IMR-90 (cell line): Measurements from ENCODE around the gene SLC29A3. TPM values are rescaled to one million over a fixed set of nuclear protein-coding genes. Genes with fewer than 3 reads are reported as not detected.

Experiments
- ATAC-seq: fragments of 200-7000 bp; cut with Tn5 transposase; 2 replicates; pipeline ENCODE4 v1.9.1; 2020; ENCODE audit warnings: low read depth, mild to moderate bottlenecking, moderate library complexity
- BruUV-seq: library from RNA; stranded (reverse); fragments of 400-500 nt; replicated peaks from 2 replicates; lab custom pipeline; 2021; lab: Mats Ljungman, UMichigan
- CTCF ChIA-PET: fragments of 300-600 bp; formaldehyde crosslinking; extraction: SDS; loops from one replicate; lab custom pipeline; 2021; ENCODE audit warnings: antibody characterized with exemption; lab: Yijun Ruan, JAX
- POLR2A ChIA-PET: fragments of 300-600 bp; sonication (Branson Sonifier 250); formaldehyde crosslinking; loops from one replicate; lab custom pipeline; 2022; ENCODE audit warnings: antibody characterized with exemption; ENCODE audit not compliant: unreplicated experiment; lab: Charles Lee
- DNase-seq: peaks from one replicate; pipeline ENCODE4 v3.0.0; 2013
- H2AFZ ChIP-seq: replicated peaks from 2 replicates; pipeline ENCODE3; 2013; ENCODE audit warnings: low read length, mild to moderate bottlenecking; ENCODE audit not compliant: poor library complexity
- H2AK5ac ChIP-seq: 2 replicates; pipeline ENCODE4 v1.6.1; 2013; ENCODE audit warnings: low read depth, low read length, inconsistent platforms
- H2AK9ac ChIP-seq: replicated peaks from 2 replicates; pipeline ENCODE3; 2013; ENCODE audit warnings: mild to moderate bottlenecking, low read depth, low read length, moderate library complexity; ENCODE audit not compliant: poor library complexity
- H2BK120ac ChIP-seq: 2 replicates; pipeline ENCODE4 v1.6.1; 2013; ENCODE audit warnings: low read depth, low read length, inconsistent platforms
- H2BK15ac ChIP-seq: 3 replicates; pipeline ENCODE4 v1.6.1; 2013; ENCODE audit warnings: low read depth, low read length, inconsistent platforms
- H2BK20ac ChIP-seq: 2 replicates; pipeline ENCODE4 v1.6.1; 2013; ENCODE audit warnings: low read depth, mild to moderate bottlenecking, inconsistent platforms, low read length, moderate library complexity
- H2BK5ac ChIP-seq: 2 replicates; pipeline ENCODE4 v1.6.1; 2013; ENCODE audit warnings: mild to moderate bottlenecking, low read depth, low read length, inconsistent platforms; ENCODE audit not compliant: poor library complexity, severe bottlenecking
- H3K14ac ChIP-seq: replicated peaks from 2 replicates; pipeline ENCODE4 v1.6.1; 2013; ENCODE audit warnings: low read depth, low read length, inconsistent platforms
- H3K18ac ChIP-seq: 2 replicates; pipeline ENCODE4 v1.6.1; 2013; ENCODE audit warnings: low read depth, low read length, control low read depth
- H3K23ac ChIP-seq: 2 replicates; pipeline ENCODE4 v1.6.1; 2013; ENCODE audit warnings: low read depth, low read length, inconsistent platforms
- H3K27ac ChIP-seq: 2 replicates; pipeline ENCODE4 v1.5.1; 2013; ENCODE audit warnings: mild to moderate bottlenecking, control low read depth, low read length; ENCODE audit not compliant: insufficient read depth
- H3K27me3 ChIP-seq: 2 replicates; pipeline ENCODE4 v1.6.1; 2013; ENCODE audit warnings: low read length; ENCODE audit not compliant: control insufficient read depth, insufficient read depth
- H3K36me3 ChIP-seq: 2 replicates; pipeline ENCODE4 v1.6.1; 2013; ENCODE audit warnings: low read length, mixed read lengths; ENCODE audit not compliant: control insufficient read depth, insufficient read depth
- H3K4ac ChIP-seq: 2 replicates; pipeline ENCODE4 v1.6.1; 2013; ENCODE audit warnings: low read depth, low read length, inconsistent platforms
- H3K4me1 ChIP-seq: 2 replicates; pipeline ENCODE4 v1.6.1; 2013; ENCODE audit warnings: low read length, mixed read lengths; ENCODE audit not compliant: control insufficient read depth, insufficient read depth
- H3K4me2 ChIP-seq: 2 replicates; pipeline ENCODE4 v1.6.1; 2013; ENCODE audit warnings: low read depth, mild to moderate bottlenecking, control low read depth, low read length, moderate library complexity
- H3K4me3 ChIP-seq: 2 replicates; pipeline ENCODE4 v1.5.1; 2013; ENCODE audit warnings: low read depth, mild to moderate bottlenecking, control low read depth, low read length, moderate library complexity; ENCODE audit not compliant: insufficient read depth
- H3K56ac ChIP-seq: 2 replicates; pipeline ENCODE4 v1.6.1; 2013; ENCODE audit warnings: low read length, inconsistent platforms; ENCODE audit not compliant: insufficient read depth; ENCODE audit errors: extremely low read depth
- H3K79me1 ChIP-seq, 2 experiments: 2 replicates each; pipeline ENCODE4 v1.6.1; 2013; ENCODE audit warnings: low read length in 2 of 2, inconsistent platforms in 1 of 2, low read depth in 1 of 2
- H3K9ac ChIP-seq: 2 replicates; pipeline ENCODE4 v1.6.1; 2013; ENCODE audit warnings: low read depth, low read length, control low read depth
- H3K9me1 ChIP-seq: 2 replicates; pipeline ENCODE4 v1.6.1; 2013; ENCODE audit warnings: low read length, inconsistent platforms; ENCODE audit not compliant: insufficient read depth
- H3K9me3 ChIP-seq: 2 replicates; pipeline ENCODE4 v1.6.1; 2013; ENCODE audit warnings: low read length; ENCODE audit not compliant: control insufficient read depth, insufficient read depth
- H4K20me1 ChIP-seq: 2 replicates; pipeline ENCODE4 v1.6.1; 2013; ENCODE audit warnings: low read length, inconsistent platforms; ENCODE audit not compliant: insufficient read depth
- H4K5ac ChIP-seq: 2 replicates; pipeline ENCODE4 v1.6.1; 2013; ENCODE audit warnings: mild to moderate bottlenecking, low read depth, low read length, control low read depth
- H4K8ac ChIP-seq, 2 experiments: 2 replicates each; pipeline ENCODE4 v1.6.1; 2013; ENCODE audit warnings: low read depth in 2 of 2, low read length in 2 of 2, control low read depth in 1 of 2, inconsistent platforms in 1 of 2
- H4K91ac ChIP-seq: 2 replicates; pipeline ENCODE4 v1.6.1; 2013; ENCODE audit warnings: low read depth, low read length, inconsistent platforms; ENCODE audit not compliant: insufficient read depth
- CTCF ChIP-seq: conservative IDR thresholded peaks from 2 replicates; pipeline ENCODE4 v1.5.1; 2012; ENCODE audit warnings: mild to moderate bottlenecking, low read depth, low read length, improper control_type of control experiment
- ELK1 ChIP-seq: fragments of 150-350 bp; IDR thresholded peaks from 2 replicates; pipeline ENCODE4 v1.6.1; 2016; ENCODE audit warnings: low read depth, mild to moderate bottlenecking, low read length, moderate library complexity, borderline replicate concordance
- FOS ChIP-seq: fragments of 150-350 bp; IDR thresholded peaks from 2 replicates; pipeline ENCODE4 v1.6.1; 2016; ENCODE audit warnings: low read depth, low read length
- MAFK ChIP-seq: IDR thresholded peaks from 2 replicates; pipeline ENCODE4 v1.6.1; 2012; ENCODE audit warnings: low read depth, low read length, improper control_type of control experiment
- MAZ ChIP-seq: IDR thresholded peaks from 2 replicates; pipeline ENCODE4 v1.6.1; 2012; ENCODE audit warnings: low read depth, mild to moderate bottlenecking, low read length, improper control_type of control experiment, moderate library complexity, borderline replicate concordance
- MXI1 ChIP-seq: IDR thresholded peaks from 2 replicates; pipeline ENCODE4 v1.6.1; 2012; ENCODE audit warnings: low read depth, mild to moderate bottlenecking, low read length, moderate library complexity, borderline replicate concordance
- NFE2L2 ChIP-seq: fragments of 150-350 bp; IDR thresholded peaks from 2 replicates; pipeline ENCODE4 v1.6.1; 2016; ENCODE audit warnings: low read depth, mild to moderate bottlenecking, low read length
- POLR2A ChIP-seq: IDR thresholded peaks from 2 replicates; pipeline ENCODE4 v1.6.1; 2012; ENCODE audit warnings: mild to moderate bottlenecking, low read depth, low read length
- RAD21 ChIP-seq: IDR thresholded peaks from 2 replicates; pipeline ENCODE4 v1.6.1; 2012; ENCODE audit warnings: low read length, improper control_type of control experiment
- RCOR1 ChIP-seq: IDR thresholded peaks from 2 replicates; pipeline ENCODE4 v1.6.1; 2012; ENCODE audit warnings: mild to moderate bottlenecking, low read length, improper control_type of control experiment; ENCODE audit not compliant: insufficient replicate concordance
- SMC3 ChIP-seq: fragments of 150-350 bp; IDR thresholded peaks from 2 replicates; pipeline ENCODE4 v1.6.1; 2016; ENCODE audit warnings: low read depth, mild to moderate bottlenecking, antibody characterized with exemption, low read length, moderate library complexity
- USF2 ChIP-seq: fragments of 150-350 bp; IDR thresholded peaks from 2 replicates; pipeline ENCODE4 v1.6.1; 2017; ENCODE audit warnings: mild to moderate bottlenecking, antibody characterized with exemption, low read length, low read depth
- WGBS, 2 experiments: methylation state at CpG; one replicate each; pipeline versions ENCODE4 v1.1.5 to v1.1.7; 2013; ENCODE audit warnings: missing lambda C conversion rate in 2 of 2; ENCODE audit not compliant: insufficient read length in 1 of 2; ENCODE audit errors: extremely low coverage in 2 of 2; 5-methylcytosine and 5-hydroxymethylcytosine counted together
- dilution Hi-C: fragments of 300-500 bp; cut with HindIII; formaldehyde crosslinking; loops from one replicate; pipeline ENCODE4 v1.14.3; 2018; ENCODE audit warnings: low sequenced_read_pairs; ENCODE audit not compliant: unreplicated experiment
- in situ Hi-C: fragments of 300-500 bp; cut with MboI; formaldehyde crosslinking; loops from 3 replicates; pipeline ENCODE4 v1.14.3; 2019; ENCODE audit warnings: low sequenced_read_pairs, inconsistent platforms, mixed read lengths
- intact Hi-C: fragments of 100-400 bp; cut with micrococcal nuclease; formaldehyde crosslinking; loops from 2 replicates; pipeline ENCODE4 v1.10.0; 2022
- polyA plus RNA-seq, 3 experiments: library from polyadenylated mRNA; depleted of rRNA; stranded (reverse); fragments of >200 nt; gene quantifications; 2 replicates each; pipeline ENCODE4 v1.2.3, GENCODE V29; 2012; ENCODE audit warnings: low replicate concordance in 1 of 3
- total RNA-seq: library from RNA; depleted of rRNA; stranded (reverse); fragments of >200 nt; gene quantifications from 2 replicates; pipeline ENCODE4 v1.2.3, GENCODE V29; 2012

SLC29A3 gene
- total and polyA plus RNA-seq, 2 of the 4 experiments (the other 2 are of a cell fraction) = 0.72 to 3.0 TPM

- ATAC-seq (no peak), DNase-seq (no peak)
- Histone ChIP-seq H3K18ac (no peak overlapping the region), H3K56ac (no peak overlapping the region), H3K4me2 (no peak overlapping the region), H4K5ac (no peak overlapping the region), H2AK9ac (no peak overlapping the region), H3K4me3 (no peak overlapping the region), H3K14ac (no peak overlapping the region), H3K23ac (no peak overlapping the region), H4K8ac (no peak overlapping the region), H2BK15ac (no peak overlapping the region), H3K79me1 (no peaks in the 10 kb centered on the region), H2AFZ (no peak overlapping the region), H3K27ac (no peak overlapping the region), H3K4me1 (no peaks in the 10 kb centered on the region), H2BK120ac (no peak overlapping the region), H2AK5ac (no peak overlapping the region), H2BK20ac (no peak overlapping the region), H4K20me1 (no peaks in the 10 kb centered on the region), H3K27me3 (no peaks in the 10 kb centered on the region), H2BK5ac (no peak overlapping the region), H3K9me1 (no peaks in the 10 kb centered on the region), H3K36me3 (peaks cover 6% of the 10 kb centered on the region; the same call in 1 of the 2 replicates), H3K9ac (no peak overlapping the region), H3K4ac (no peak overlapping the region), H4K91ac (no peak overlapping the region), H3K9me3 (no peaks in the 10 kb centered on the region)
- 76% methylated on average over 3 of the region's 14 CpGs; no CpG with 5 or more reads in 1 of the 2 experiments for WGBS, 2 experiments
- intact Hi-C loops (no loop called here), in situ Hi-C loops (loop anchor here (5.0 kb wide), 1 partner anchor 360 kb away; no protein-coding TSS in a partner anchor), dilution Hi-C loops (no loop called here)
- CTCF ChIA-PET = no interaction called here
- POLR2A ChIA-PET = no interaction called here
- no peak for TF ChIP-seq RAD21
- no peak for TF ChIP-seq USF2
- no peak for TF ChIP-seq POLR2A
- TF ChIP-seq FOS = no peak
- TF ChIP-seq CTCF = no peak
- TF ChIP-seq MAZ = no peak
- TF ChIP-seq NFE2L2 = no peak
- TF ChIP-seq MAFK = no peak
- TF ChIP-seq MXI1 = no peak
- no peak for TF ChIP-seq RCOR1
- TF ChIP-seq ELK1 = no peak
- TF ChIP-seq SMC3 = no peak
- BruUV-seq = no TSS peak
Measured at GRCh38 chr10:71287456-71287855, 31.6 kb upstream of the SLC29A3 start.
